ENCODE data around the gene MAP2. TPM values are rescaled to one million over a fixed set of nuclear protein-coding genes. Genes with fewer than 3 reads are reported as not detected.

Gene MAP2
- total RNA-seq, 1 experiment from 2014 or later: 0.05 TPM

DNA sequence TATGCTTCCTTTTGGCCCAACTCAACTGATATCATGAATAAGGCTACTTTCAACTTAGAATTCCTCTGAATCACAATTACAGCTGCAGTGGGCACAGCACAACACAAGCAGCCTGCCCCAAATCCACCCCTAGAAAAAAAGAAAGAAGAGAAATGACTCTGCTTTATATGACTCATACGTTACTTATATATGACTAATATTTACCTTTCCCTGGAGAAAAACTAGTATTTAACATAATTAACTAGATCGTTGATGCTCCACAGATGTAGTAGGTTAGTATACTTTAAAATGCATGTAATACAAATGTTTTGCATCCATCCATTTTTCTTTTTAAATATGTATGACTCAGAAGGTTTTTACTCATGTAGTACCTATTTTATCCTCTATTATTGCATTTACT lies 214.5 kb downstream of the MAP2 start:
- no peaks in the 10 kb centered on the region for H3K36me3 ChIP-seq (ENCODE audit: control insufficient read depth, insufficient read depth, low read length)
- no peak overlapping the region for H3K4me3 ChIP-seq (ENCODE audit: low read depth, low read length)
- Mint-ChIP-seq H3K27me3 (ENCODE audit: insufficient read depth, unreplicated experiment) (peaks cover 3% of the 10 kb centered on the region), H3K4me1 (ENCODE audit: low read depth, unreplicated experiment) (no peaks in the 10 kb centered on the region), H3K9me3 (ENCODE audit: unreplicated experiment) (peaks cover 10% of the 10 kb centered on the region), H3K4me3 (ENCODE audit: unreplicated experiment) (no peak overlapping the region), H3K36me3 (ENCODE audit: insufficient read depth, unreplicated experiment) (peaks cover 6% of the 10 kb centered on the region), H3K27ac (ENCODE audit: unreplicated experiment) (no peak overlapping the region)
- intact Hi-C loops (cut with micrococcal nuclease; ENCODE audit: unreplicated experiment): loop anchor here (2.0 kb wide), 1 partner anchor 52 kb away; no protein-coding TSS in a partner anchor
- TF ChIP-seq, protein P1, sequence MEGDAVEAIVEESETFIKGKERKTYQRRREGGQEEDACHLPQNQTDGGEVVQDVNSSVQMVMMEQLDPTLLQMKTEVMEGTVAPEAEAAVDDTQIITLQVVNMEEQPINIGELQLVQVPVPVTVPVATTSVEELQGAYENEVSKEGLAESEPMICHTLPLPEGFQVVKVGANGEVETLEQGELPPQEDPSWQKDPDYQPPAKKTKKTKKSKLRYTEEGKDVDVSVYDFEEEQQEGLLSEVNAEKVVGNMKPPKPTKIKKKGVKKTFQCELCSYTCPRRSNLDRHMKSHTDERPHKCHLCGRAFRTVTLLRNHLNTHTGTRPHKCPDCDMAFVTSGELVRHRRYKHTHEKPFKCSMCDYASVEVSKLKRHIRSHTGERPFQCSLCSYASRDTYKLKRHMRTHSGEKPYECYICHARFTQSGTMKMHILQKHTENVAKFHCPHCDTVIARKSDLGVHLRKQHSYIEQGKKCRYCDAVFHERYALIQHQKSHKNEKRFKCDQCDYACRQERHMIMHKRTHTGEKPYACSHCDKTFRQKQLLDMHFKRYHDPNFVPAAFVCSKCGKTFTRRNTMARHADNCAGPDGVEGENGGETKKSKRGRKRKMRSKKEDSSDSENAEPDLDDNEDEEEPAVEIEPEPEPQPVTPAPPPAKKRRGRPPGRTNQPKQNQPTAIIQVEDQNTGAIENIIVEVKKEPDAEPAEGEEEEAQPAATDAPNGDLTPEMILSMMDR (IDR thresholded peaks at IDR 0.05; ENCODE audit: insufficient read depth in 1 of 2, low read depth in 1 of 2, low read length in 1 of 2, severe bottlenecking in 1 of 2, unreplicated experiment in 1 of 2): no peak
- CTCF ChIA-PET: no interaction called here
- BruUV-seq (replicated peaks): no TSS peak
- no peaks in the 10 kb centered on the region for H3K4me1 ChIP-seq
- peaks cover 7% of the 10 kb centered on the region for H3K9me3 ChIP-seq
- DNase-seq: no peak
- no peaks in the 10 kb centered on the region for H3K27me3 ChIP-seq (replicated peaks; ENCODE audit: control insufficient read depth, insufficient read depth, low read length)
- POLR2A ChIA-PET: no interaction called here

DNA sequence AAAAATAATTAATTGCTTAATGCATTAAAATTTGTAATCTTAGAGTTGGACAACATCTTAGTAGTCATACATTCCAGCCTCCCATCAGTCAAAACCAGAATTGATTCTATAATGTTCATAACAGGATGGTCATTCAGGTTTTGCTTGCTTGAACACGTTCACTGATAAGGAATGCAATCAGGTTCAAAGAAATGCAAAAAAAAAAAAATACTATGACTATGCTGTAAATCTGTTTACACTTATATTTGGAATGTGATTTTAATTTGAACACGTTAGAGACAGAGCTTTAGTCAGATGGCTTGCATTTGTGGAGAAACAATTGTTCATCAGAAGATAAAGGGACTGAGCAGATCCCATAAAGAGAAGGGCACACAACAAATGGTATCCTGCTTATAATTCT lies 216.5 kb downstream of the MAP2 start:
- H3K4me1 ChIP-seq: no peaks in the 10 kb centered on the region
- intact Hi-C loops (cut with micrococcal nuclease; ENCODE audit: unreplicated experiment): no loop called here

DNA sequence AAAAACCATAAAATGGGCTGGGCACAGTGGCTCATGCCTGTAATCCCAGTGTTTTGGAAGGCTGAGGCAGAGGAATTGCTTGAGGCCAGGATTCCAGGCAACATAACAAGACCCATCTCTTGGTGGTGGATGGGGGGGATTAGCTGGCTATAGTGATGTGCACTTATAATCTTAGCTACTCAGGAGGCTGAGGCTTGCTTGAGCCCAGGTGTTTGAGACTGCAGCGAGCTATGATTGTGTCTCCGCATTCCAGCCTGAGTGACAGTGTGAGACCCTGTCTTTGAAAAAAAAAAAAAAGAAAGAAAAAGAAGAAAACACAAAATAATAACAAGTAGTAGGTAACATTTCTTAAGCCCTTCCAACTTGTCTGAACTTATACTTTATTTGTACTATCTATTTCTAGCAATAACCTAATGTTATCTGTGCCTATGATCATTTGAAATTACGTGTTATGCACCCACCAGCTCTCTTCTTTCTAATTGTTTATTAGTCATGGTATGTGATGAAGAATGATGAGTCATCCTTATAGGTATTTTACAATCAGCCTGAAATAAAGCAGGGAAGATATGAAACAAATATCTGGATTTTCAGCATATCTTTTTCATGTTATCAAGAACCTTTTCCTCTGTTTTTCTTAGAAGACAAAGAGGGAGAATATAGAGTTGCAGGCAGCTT lies 218.4 kb downstream of the MAP2 start:
- Mint-ChIP-seq H3K9me3 (ENCODE audit: unreplicated experiment) (peaks cover 5% of the 10 kb centered on the region), H3K4me3 (ENCODE audit: unreplicated experiment) (no peak overlapping the region), H3K4me1 (ENCODE audit: low read depth, unreplicated experiment) (no peaks in the 10 kb centered on the region), H3K27me3 (ENCODE audit: insufficient read depth, unreplicated experiment) (no peaks in the 10 kb centered on the region), H3K36me3 (ENCODE audit: insufficient read depth, unreplicated experiment) (peaks cover 2% of the 10 kb centered on the region), H3K27ac (ENCODE audit: unreplicated experiment) (no peak overlapping the region)
- Histone ChIP-seq H3K4me1 (no peaks in the 10 kb centered on the region), H3K36me3 (ENCODE audit: control insufficient read depth, insufficient read depth, low read length) (no peaks in the 10 kb centered on the region), H3K9me3 (no peaks in the 10 kb centered on the region; the same call in 1 of the 2 replicates), H3K4me3 (ENCODE audit: low read depth, low read length) (no peak overlapping the region), H3K27me3 (replicated peaks; ENCODE audit: control insufficient read depth, insufficient read depth, low read length) (no peaks in the 10 kb centered on the region)
- intact Hi-C loops (cut with micrococcal nuclease; ENCODE audit: unreplicated experiment): no loop called here
- CTCF ChIA-PET: interaction anchor here (1.0 kb wide), 1 partner anchor 8 kb away, joined by 3 read pairs; no protein-coding TSS in a partner anchor
- no TSS peak for BruUV-seq (replicated peaks)
- POLR2A ChIA-PET: no interaction called here
- no peak for DNase-seq
- TF ChIP-seq, protein P1 (IDR thresholded peaks at IDR 0.05; ENCODE audit: insufficient read depth in 1 of 2, low read depth in 1 of 2, low read length in 1 of 2, severe bottlenecking in 1 of 2, unreplicated experiment in 1 of 2): no peak

More for the DNA sequence above, 216.5 kb downstream of the MAP2 start:
- Mint-ChIP-seq H3K27ac (ENCODE audit: unreplicated experiment) (no peak overlapping the region), H3K9me3 (ENCODE audit: unreplicated experiment) (peaks cover 10% of the 10 kb centered on the region), H3K27me3 (ENCODE audit: insufficient read depth, unreplicated experiment) (no peaks in the 10 kb centered on the region), H3K4me3 (ENCODE audit: unreplicated experiment) (no peak overlapping the region), H3K36me3 (ENCODE audit: insufficient read depth, unreplicated experiment) (peaks cover 6% of the 10 kb centered on the region), H3K4me1 (ENCODE audit: low read depth, unreplicated experiment) (no peaks in the 10 kb centered on the region)
- BruUV-seq (replicated peaks): no TSS peak
- TF ChIP-seq, protein P1 (IDR thresholded peaks at IDR 0.05; ENCODE audit: insufficient read depth in 1 of 2, low read depth in 1 of 2, low read length in 1 of 2, severe bottlenecking in 1 of 2, unreplicated experiment in 1 of 2): no peak
- no peak overlapping the region for H3K4me3 ChIP-seq (ENCODE audit: low read depth, low read length)
- ChIA-PET POLR2A (no interaction called here), CTCF (no interaction called here)
- DNase-seq: no peak
- peaks cover 7% of the 10 kb centered on the region for H3K9me3 ChIP-seq
- H3K36me3 ChIP-seq (ENCODE audit: control insufficient read depth, insufficient read depth, low read length): no peaks in the 10 kb centered on the region
- H3K27me3 ChIP-seq (replicated peaks; ENCODE audit: control insufficient read depth, insufficient read depth, low read length): no peaks in the 10 kb centered on the region
